T-helper 1 cell (primary cell): ENCODE measurements around the gene UBE2L3.
"Not testable (repeated sequence)": the region's sequence is repeated elsewhere in the genome, so short reads cannot be mapped to it uniquely, and the experiment has no call there.

Source experiments
- DNase-seq, 5 donors: peaks; one replicate each; pipeline ENCODE4 v3.0.0-alpha.2; 2012 to 2020
- total RNA-seq, 4 donors: gene quantifications; one replicate each; lab custom pipeline; 2026; lab: John Stamatoyannopoulos, UW

UBE2L3 gene
- 43.1 to 51.7 (median 45.2) reads per million in 4 donors for total RNA-seq

DNA sequence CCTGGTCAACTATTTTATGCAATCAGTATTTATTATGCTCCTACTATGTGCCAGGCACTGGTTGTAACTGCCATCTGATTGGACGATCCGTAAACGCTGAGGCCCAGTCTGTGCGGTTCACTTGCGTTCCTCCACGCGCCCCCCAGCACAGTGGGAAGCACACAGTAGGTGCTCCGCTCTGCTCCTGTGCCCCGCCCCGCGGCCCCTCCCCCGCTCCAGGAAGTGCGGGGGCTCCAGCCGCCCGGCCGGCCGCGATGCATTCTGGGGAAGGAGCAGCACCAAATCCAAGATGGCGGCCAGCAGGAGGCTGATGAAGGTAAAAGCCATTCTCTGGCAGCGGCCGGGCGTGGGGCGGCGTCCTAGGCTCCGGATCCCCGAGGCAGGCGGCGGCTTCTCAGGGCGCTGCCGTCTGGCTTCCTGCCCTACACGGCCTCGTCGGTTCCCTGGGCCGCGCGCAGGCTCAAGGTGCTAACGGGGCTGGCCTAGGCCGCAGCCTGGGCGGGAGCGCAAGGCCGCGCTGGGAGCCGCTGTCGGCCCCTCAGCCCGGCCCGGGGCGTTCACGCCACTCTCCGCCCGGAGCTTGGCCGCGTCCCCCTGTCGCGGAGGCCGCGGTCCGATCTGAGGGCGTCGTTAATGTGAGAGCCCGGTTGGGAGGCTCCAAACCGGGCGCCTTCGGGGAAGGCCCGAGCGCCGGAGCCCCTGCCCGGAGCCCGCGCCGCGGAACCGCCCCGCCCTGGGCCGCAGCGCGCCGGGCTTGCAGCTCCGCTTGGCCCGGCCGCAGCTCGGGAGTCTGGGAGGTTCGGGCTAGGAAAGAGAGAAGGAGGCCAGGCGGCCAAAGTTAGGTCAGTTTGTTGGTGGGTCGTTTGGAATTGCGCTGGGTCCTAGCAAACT, at the start of gene UBE2L3:
Gene UBE2L3, plus strand, starts transcription at position 259 of the 891 bp plus-strand sequence. Its CDS starts 31 bp downstream, at position 290.
- peak; percentile 66 to 86 (median 79) for DNase-seq

GRCh38 chr22:21526705-21527500, 40.6 kb upstream of the UBE2L3 start:
- DNase-seq, result not testable (repeated sequence)

DNA sequence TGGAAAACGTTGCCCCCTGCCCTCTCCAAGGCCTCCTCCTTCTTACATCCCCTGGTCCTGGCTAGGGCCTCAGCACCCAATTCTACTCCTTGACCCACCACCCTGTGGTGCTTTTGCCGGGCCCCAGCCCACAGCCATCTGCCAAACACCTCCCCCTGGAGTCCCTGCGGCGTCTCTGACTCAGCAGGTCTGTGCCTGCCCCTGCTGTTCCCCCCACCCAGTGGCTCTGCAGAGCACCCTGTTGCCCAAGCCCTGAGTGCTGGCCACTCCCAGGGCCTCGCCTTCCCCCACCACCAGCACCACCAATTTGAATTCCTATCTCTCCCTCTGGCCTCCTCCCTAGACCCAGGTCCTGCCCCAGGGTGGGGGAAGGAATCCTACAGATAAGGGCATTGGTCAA, 36.0 kb upstream of the UBE2L3 start:
- not testable (repeated sequence) for DNase-seq

DNA sequence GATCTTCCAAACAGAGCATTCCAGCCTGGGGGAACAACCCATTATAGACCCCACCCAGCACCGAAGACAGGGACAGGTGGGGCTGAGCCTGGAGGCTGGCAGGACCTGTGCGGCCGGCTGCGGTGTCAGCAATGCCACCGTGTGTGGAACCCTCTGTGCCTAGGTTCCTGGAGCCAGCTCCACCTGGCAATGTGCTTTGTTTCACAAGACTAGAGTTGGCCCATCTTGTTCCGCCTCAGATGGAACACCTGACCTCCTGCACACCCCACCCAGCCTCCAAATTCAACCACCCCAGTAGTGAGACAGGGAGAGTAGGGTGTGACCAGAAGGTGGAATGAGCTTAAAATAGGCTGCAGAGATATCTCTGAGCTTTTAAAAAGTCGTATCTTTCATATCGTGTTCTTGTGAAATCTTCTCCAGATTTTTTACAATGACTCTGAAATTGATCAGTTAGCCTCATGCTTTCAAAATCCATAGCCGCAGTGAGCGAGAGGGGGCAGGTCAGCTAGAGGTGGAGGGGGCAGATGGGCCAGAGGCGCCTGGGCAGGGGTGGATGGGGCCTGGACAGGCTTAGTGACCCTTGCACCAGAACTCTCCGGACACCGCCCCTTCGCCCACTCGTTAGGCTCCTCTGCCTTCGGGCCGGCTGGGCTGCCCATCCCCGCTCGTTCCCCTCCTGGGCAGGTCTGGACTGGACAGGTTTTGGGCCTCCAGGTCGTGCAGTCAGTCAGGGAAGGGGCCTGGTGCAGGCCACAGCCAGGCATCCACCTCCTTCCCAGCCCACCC, 34.5 kb upstream of the UBE2L3 start:
- not testable (repeated sequence) for DNase-seq

DNA sequence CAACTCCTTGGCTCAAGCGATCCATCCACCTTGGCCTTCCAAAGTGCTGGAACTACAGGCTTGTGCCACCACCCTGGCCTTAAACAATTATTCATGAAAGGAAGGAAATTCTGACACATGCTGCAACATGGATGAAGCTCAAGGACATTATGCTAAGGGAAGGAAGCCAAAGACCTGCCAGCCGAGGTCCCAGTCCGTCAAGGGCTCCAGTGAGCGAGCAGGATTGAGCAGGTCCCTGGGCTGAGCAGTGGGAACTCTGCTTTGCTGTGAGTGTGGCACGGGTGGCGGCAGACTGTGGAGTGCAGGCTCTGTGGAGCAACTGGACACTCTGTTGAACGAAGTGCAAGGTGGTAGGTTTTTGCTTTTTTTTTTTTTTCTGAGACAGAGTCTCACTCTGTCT, 27.7 kb upstream of the UBE2L3 start:
- DNase-seq, result not testable (repeated sequence)

GRCh38 chr22:21544432-21545322, 22.8 kb upstream of the UBE2L3 start:
- not testable (repeated sequence) for DNase-seq

- not testable (repeated sequence) for DNase-seq
These were observed 18.0 kb upstream of the UBE2L3 start for GRCh38 chr22:21549558-21549957.

GRCh38 chr22:21550008-21550677, 17.4 kb upstream of the UBE2L3 start:
- DNase-seq, result not testable (repeated sequence)

GRCh38 chr22:21550678-21551047, 16.9 kb upstream of the UBE2L3 start:
- DNase-seq, result not testable (repeated sequence)

- DNase-seq, result not testable (repeated sequence)
These were observed 16.2 kb upstream of the UBE2L3 start, which contains the start of gene RIMBP3C for GRCh38 chr22:21551361-21551760. Gene RIMBP3C (minus strand): TSS chr22:21551461. CDS start chr22:21550976, 485 bp downstream.

- not testable (repeated sequence) for DNase-seq
These were observed 8.0 kb upstream of the UBE2L3 start for GRCh38 chr22:21559345-21560125.

- DNase-seq, result not testable (repeated sequence)
These were observed 6.9 kb upstream of the UBE2L3 start for GRCh38 chr22:21560657-21561056.

GRCh38 chr22:21563912-21564311, 3.6 kb upstream of the UBE2L3 start:
- no peak for DNase-seq

DNA sequence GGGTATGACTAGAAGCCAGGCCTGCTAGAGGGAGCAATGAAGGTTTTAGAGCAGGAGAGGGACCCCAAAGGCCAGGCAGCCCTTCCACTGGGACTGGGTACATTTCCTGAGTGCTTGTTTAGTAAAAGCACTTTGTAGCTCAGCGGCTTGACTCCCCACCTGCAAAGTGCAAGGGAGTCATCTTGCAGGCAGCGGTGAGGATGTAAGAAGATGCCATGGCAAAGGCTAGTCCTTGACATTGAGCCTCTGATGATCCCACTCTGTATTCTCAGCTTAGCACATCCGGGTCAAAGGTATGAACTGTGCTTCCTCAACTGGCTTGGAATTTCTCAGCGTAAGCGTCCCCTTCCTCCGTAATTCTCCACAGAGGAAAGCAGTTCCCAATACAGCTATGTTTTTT, 3.1 kb upstream of the UBE2L3 start:
- DNase-seq, result no peak

DNA sequence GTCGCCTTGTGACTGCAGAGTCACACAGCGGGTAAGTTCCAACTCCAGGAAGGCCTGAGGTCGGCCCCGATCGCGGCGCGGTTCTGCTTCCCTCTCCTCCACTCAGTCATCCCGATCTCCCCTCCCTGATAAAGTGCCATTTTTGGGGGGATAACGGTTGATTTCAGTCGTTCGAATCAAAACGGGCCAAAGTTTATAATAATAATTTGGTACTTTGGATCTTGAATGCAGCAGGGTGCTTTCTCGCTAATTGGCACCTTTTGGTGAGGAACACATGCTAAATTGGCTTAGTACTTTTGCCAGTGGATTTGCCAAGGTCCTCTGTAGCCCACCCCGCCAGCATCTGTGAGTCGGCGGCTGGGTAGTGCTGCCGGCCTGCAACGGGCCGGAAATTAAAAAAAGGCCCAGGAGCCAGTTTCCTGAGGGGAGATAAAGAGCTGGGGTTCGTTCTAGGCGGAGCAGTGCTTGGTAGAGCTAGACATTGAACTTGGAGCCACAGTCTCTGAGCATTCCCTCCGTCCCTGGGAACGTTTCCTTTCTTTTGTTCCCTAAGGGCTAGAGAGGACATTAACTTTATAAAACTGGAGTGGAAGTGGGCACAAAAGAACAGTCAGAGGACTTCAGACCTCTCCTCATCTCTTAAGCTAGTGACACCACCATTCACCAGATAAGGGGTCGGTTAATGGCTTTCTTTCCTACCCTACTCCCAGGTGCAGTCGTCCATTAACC, 997 bp downstream of the UBE2L3 start:
- DNase-seq, result peak in 3 of 5 donors; percentile 7 to 33 (median 8)

GRCh38 chr22:21569076-21569427, 1.5 kb downstream of the UBE2L3 start:
- DNase-seq, result not testable (repeated sequence)

GRCh38 chr22:21569459-21570170, 2.1 kb downstream of the UBE2L3 start:
- DNase-seq, result no peak

DNA sequence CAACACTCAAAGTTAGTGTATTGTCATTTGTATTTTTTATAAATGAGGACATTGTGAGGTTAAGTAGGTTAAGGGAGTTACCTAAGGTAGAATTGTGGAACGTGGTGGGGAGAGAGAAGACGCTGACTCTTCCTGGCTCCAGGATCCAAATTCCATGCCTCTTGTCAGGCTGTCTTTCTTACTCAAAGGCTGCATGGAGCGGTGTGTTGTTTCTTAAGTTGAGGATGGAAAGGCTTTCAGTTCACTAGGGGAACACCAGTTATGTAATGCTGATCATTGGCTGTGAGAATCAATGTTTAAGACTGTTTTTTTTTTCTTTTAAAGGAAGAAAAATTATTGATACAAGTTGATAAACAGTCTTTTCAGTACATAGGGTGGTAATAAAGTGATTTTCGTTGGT, 2.9 kb downstream of the UBE2L3 start:
- no peak for DNase-seq

DNA sequence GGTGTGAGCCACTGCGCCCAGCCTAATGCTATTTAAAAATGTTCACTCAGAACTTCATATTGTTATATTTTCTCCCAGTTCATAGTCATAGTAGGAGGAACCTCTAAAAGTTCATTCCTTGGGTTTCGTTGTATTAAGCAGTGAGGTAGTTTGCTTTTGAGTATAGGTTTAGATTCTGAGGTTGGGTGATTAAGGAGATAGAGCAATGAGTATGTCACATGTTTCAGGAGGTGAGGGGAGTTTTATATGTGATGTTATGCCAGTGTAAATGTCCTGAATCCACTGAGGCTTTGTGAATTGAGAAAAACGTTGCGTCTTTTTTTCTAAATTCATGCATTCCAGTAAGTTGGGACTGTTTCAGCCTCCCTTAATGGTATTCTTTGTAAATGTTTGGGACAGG, 4.2 kb downstream of the UBE2L3 start:
- peak in 1 of 5 donors; percentile 18 for DNase-seq
